ENCODE measurements around the gene CORO2B. TPM values are rescaled to one million over a fixed set of nuclear protein-coding genes. Genes with fewer than 3 reads are reported as not detected.

Gene CORO2B
- total RNA-seq, 1 experiment from 2014 or later, result not detected

DNA sequence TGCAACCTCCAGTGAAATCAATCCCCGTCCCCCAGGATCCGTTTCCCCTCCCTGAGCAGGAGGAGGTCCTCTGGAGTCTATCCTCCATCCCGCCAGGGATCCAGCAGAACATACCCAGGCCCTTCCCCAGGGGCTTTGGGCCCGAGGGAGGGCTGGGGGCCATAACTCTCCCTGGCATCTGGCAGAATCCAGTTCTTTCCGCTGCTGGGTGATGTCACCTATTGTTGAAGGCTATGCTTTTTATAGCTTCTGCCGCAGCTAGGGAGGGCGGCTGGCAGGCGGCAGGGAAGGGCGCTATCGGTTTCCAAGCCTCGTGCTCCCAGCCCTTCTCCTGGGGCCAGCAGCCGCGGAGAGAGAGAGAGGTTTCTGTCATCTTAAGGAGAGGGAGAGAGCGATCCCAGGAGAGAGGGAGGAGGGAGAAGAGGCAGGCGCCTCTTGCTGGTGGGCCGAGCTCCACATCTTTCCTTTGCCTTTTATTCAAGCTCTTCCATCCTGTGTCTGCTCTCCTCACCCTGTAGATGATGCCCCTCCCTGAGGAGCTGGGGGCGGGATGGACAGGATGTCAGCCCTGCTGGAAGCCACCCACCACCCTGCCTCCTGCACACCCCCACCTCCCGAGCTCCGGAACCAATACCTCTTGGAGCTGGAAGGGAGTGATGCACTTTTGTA lies 121.8 kb downstream of the CORO2B start:
- peak; percentile 84 for DNase-seq (ENCODE audit: low spot score)

DNA sequence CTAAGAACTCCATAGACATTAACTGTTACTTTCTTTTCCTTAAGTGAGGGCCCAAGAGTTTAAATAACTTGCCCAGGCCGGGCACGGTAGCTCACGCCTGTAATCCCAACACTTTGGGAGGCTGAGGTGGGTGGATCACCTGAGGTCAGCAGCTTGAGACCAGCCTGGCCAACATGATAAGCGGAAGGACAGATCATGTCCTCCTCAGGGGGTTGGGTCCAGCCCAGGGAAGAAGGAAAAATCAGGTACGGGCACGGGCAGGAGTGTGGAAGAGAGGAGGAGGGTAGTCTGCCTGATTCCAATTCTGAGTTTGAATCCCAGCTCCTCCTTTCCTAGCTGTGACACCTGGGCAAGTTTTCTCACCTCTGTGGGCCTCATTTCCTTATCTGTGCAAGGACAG lies 123.1 kb downstream of the CORO2B start:
- in situ Hi-C loops (cut with HindIII; ENCODE audit: low sequenced_read_pairs), result no loop called here
- peak; percentile 85 for DNase-seq (ENCODE audit: low spot score)

More for the DNA sequence above, 121.8 kb downstream of the CORO2B start:
- in situ Hi-C loops (cut with HindIII; ENCODE audit: low sequenced_read_pairs), result no loop called here

- DNase-seq (ENCODE audit: low spot score), result peak; percentile 37
- in situ Hi-C loops (cut with HindIII; ENCODE audit: low sequenced_read_pairs), result no loop called here
These were observed 125.8 kb downstream of the CORO2B start for GRCh38 chr15:68704496-68705021.

- in situ Hi-C loops (cut with HindIII; ENCODE audit: low sequenced_read_pairs), result no loop called here
- no peak for DNase-seq (ENCODE audit: low spot score)
These were observed 127.5 kb downstream of the CORO2B start for GRCh38 chr15:68706256-68706655.

DNA sequence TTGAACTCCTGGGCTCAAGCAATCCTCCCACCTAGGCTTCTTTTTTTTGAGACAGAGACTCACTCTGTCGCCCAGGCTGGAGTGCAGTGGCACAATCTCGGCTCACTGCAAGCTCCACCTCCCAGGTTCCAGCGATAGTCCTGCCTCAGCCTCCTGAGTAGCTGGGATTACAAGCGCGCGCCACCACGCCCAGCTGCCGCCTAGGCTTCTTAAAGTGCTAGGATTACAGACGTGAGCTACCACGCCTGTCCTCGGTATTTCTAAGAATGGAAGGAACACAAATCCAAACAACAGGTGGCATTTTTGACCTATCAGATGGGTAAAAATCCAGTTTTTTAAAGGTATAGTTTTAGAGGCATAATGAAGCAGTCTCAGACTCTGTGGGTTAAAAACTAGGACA lies 128.1 kb downstream of the CORO2B start:
- DNase-seq (ENCODE audit: low spot score), result no peak
- in situ Hi-C loops (cut with HindIII; ENCODE audit: low sequenced_read_pairs), result no loop called here

- in situ Hi-C loops (cut with HindIII; ENCODE audit: low sequenced_read_pairs), result no loop called here
- no peak for DNase-seq (ENCODE audit: low spot score)
These were observed 128.6 kb downstream of the CORO2B start for GRCh38 chr15:68707386-68707785.

- in situ Hi-C loops (cut with HindIII; ENCODE audit: low sequenced_read_pairs), result no loop called here
These were observed 131.1 kb downstream of the CORO2B start for GRCh38 chr15:68709876-68710275.

GRCh38 chr15:68710536-68710935 lies 131.7 kb downstream of the CORO2B start:
- DNase-seq (ENCODE audit: low spot score), result no peak
- in situ Hi-C loops (cut with HindIII; ENCODE audit: low sequenced_read_pairs), result no loop called here

More at GRCh38 chr15:68709876-68710275, 131.1 kb downstream of the CORO2B start:
- DNase-seq (ENCODE audit: low spot score), result no peak

- in situ Hi-C loops (cut with HindIII; ENCODE audit: low sequenced_read_pairs), result no loop called here
- DNase-seq (ENCODE audit: low spot score), result no peak
These were observed 132.6 kb downstream of the CORO2B start for GRCh38 chr15:68711406-68711805.

DNA sequence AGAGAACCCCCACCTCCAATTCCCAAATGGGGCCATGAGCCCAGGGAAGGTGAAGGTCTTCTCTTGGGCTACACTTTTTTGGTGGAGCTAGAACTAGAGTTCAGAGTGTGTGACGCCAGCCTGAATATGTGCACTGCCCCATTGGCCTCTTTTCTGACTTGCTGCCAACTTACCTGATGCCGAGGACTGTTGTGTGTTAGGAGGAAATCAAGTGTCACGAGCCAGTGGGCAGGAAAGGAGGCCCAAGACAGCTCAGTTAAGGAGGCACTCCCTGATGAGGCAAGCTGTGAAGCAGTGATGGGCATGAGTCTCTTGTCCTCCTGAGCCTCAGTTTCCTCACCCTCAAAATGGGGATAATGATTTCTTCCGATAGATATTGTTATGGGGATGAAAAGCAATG lies 134.1 kb downstream of the CORO2B start:
- no peak for DNase-seq (ENCODE audit: low spot score)
- in situ Hi-C loops (cut with HindIII; ENCODE audit: low sequenced_read_pairs), result no loop called here

GRCh38 chr15:68713874-68714273 lies 135.1 kb downstream of the CORO2B start:
- DNase-seq (ENCODE audit: low spot score), result no peak
- in situ Hi-C loops (cut with HindIII; ENCODE audit: low sequenced_read_pairs), result no loop called here

DNA sequence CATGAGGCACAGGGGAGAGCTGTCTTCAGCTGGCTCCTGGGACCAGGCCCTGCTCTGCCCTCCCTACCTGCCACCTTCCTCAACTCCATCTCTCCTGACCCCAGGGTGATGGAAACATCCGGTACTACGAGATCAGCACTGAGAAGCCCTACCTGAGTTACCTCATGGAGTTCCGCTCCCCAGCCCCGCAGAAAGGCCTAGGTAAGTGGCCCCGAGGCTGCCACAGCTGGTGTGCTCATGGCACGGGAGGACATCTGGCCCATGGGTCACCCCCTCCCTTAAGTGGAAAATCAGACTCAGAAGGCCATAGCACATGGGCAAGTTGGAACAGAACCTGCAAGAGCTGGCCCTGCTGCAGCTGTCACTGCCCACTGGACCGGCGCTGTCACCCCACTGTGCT lies 136.3 kb downstream of the CORO2B start:
- in situ Hi-C loops (cut with HindIII; ENCODE audit: low sequenced_read_pairs), result no loop called here
- DNase-seq (ENCODE audit: low spot score), result no peak

DNA sequence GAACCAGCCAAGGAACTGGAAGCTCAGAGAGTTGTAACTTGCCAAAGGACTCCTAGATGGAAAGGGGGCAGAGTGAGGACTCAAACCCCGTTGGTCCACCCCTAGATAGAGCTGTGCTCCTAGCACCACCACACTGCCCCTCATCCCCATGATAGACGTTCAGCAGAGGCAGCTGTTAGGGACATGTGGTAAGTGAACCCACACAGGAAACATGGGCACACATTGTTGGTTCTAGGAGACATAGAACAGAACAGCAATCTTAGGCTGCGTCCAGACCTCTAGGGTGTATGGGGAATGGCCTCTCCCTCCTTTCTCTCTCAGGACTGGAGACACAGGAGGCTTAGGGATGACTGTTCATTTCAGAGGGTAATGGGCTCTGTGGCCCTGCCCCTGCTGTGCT lies 139.2 kb downstream of the CORO2B start:
- in situ Hi-C loops (cut with HindIII; ENCODE audit: low sequenced_read_pairs), result no loop called here
- no peak for DNase-seq (ENCODE audit: low spot score)

- in situ Hi-C loops (cut with HindIII; ENCODE audit: low sequenced_read_pairs), result no loop called here
- no peak for DNase-seq (ENCODE audit: low spot score)
These were observed 139.7 kb downstream of the CORO2B start for GRCh38 chr15:68718468-68718867.

GRCh38 chr15:68719051-68719450 lies 140.3 kb downstream of the CORO2B start:
- no peak for DNase-seq (ENCODE audit: low spot score)
- in situ Hi-C loops (cut with HindIII; ENCODE audit: low sequenced_read_pairs), result no loop called here

DNA sequence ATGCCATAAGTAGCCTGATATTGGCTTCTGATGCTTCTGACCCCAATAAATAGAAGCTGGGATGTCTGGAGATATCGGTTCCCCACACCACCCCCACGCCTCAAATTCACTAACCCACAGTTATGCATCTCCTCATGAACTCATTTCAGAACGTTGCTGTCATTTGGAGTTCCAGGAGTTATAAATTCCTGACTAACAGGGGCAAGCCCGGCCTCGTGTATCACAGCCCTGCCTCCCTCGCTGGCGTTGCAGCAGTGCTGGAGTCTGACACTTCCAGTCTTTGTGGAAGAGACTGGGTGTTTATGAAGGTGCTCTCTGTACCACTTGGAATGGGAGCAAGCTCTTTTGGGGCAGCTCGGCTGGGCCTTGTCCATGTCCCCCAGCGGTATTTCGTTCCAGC lies 140.9 kb downstream of the CORO2B start:
- no peak for DNase-seq (ENCODE audit: low spot score)
- in situ Hi-C loops (cut with HindIII; ENCODE audit: low sequenced_read_pairs), result no loop called here

DNA sequence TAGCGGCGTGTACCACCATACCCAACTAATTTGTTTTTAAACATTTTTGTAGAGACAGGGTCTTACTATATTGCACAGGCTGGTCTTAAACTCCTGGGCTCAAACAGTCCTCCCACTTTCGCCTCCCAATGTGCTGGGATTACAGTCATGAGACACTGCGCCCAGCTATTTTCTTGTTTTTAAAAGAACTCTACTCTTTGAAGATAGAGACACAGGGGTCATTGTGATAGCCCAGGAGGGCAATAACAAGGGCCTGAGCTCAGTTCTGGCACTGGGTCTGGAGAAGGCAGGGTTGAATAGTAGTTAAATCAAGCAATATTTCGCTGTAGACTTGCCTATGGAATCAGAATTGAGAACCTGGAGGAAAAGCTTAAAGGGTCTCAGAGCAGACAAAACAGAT lies 143.1 kb downstream of the CORO2B start:
- in situ Hi-C loops (cut with HindIII; ENCODE audit: low sequenced_read_pairs), result no loop called here
- DNase-seq (ENCODE audit: low spot score), result no peak

- in situ Hi-C loops (cut with HindIII; ENCODE audit: low sequenced_read_pairs), result no loop called here
These were observed 146.9 kb downstream of the CORO2B start for GRCh38 chr15:68725736-68726135.

GRCh38 chr15:68726246-68726645 lies 147.5 kb downstream of the CORO2B start:
- no peak for DNase-seq (ENCODE audit: low spot score)

More at GRCh38 chr15:68725736-68726135, 146.9 kb downstream of the CORO2B start:
- DNase-seq (ENCODE audit: low spot score), result no peak

DNA sequence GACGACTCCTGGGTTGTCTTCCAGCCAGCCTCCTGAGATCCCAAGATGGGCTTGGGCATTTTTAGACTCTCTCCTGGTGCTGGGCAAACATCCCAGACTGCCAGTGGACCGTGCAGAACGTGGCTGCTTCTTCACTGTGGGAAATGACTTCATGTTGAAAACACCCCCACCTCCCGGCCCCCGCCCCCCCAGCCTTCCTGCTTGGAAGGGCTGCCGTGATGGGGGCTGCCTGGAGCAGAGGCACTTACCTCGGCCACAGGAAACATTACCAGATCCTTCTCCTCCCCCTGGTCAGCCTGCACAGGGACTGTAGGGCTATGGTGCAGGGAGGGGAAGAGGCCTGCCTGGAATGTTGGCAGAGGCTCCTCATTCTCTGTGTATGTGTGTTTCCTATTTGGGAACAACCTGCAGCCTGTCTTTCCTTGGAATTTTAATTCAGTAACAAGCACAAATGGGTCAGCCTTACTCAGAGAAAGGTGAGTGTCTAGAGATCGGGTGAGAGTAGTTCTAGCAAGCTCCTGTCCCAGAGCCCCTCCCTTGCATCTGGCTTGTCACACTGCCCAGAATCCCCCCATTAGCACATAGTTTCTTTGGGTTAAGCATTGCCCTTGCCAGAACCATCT lies 151.1 kb downstream of the CORO2B start:
- DNase-seq (ENCODE audit: low spot score), result peak; percentile 97
- in situ Hi-C loops (cut with HindIII; ENCODE audit: low sequenced_read_pairs), result no loop called here

More at GRCh38 chr15:68726246-68726645, 147.5 kb downstream of the CORO2B start:
- in situ Hi-C loops (cut with HindIII; ENCODE audit: low sequenced_read_pairs), result no loop called here

- DNase-seq (ENCODE audit: low spot score), result peak; percentile 74
- in situ Hi-C loops (cut with HindIII; ENCODE audit: low sequenced_read_pairs), result no loop called here
These were observed 151.7 kb downstream of the CORO2B start for GRCh38 chr15:68730471-68730919.
